ENCODE data around the gene ZSWIM8.

GRCh38 chr10:73743327-73743904 is 42.0 kb upstream of the ZSWIM8 start:
- TF ChIP-seq EGR1 (IDR thresholded peaks at IDR 0.05) (no peak), TEAD4 (IDR thresholded peaks at IDR 0.05) (no peak), MAX (IDR thresholded peaks at IDR 0.05) (no peak), TAF1 (IDR thresholded peaks at IDR 0.05; ENCODE audit: low read depth) (no peak), RAD21 (IDR thresholded peaks at IDR 0.05; ENCODE audit: low read depth) (no peak), YY1 (IDR thresholded peaks at IDR 0.05; ENCODE audit: low read depth) (no peak), EP300 (IDR thresholded peaks at IDR 0.05; ENCODE audit: borderline replicate concordance) (no peak), TCF12 (IDR thresholded peaks at IDR 0.05; ENCODE audit: low read depth) (no peak), USF1 (IDR thresholded peaks at IDR 0.05) (no peak), REST (IDR thresholded peaks at IDR 0.05; ENCODE audit: low read depth) (no peak), ZBTB7A (IDR thresholded peaks at IDR 0.05; ENCODE audit: low read depth) (no peak), CREB1 (IDR thresholded peaks at IDR 0.05; ENCODE audit: low read depth) (no peak)
